Mammary microvascular endothelial cell (primary cell): ENCODE measurements around the gene NUDCD3. TPM values are rescaled to one million over a fixed set of nuclear protein-coding genes. Genes with fewer than 3 reads are reported as not detected.

Source experiments
- total RNA-seq: library from RNA; depleted of rRNA; stranded (reverse); fragments of >200 nt; gene quantifications from 2 replicates; pipeline ENCODE4 v1.2.3, GENCODE V29; 2015

The NUDCD3 gene
- total RNA-seq = 60.5 and 62.0 TPM in 2 replicates

GRCh38 chr7:44490351-44491200 lies at the start of gene NUDCD3:
NUDCD3 (minus strand) TSS chr7:44490658; CDS start chr7:44490600, 58 bp downstream.

Other genes starting within 250 kb of the NUDCD3 start
- 0.20 and 0.69 TPM in 2 replicates for gene CAMK2B, start 165.1 kb downstream of the NUDCD3 start, total RNA-seq
- not detected in 2 replicates for gene NPC1L1, start 50.7 kb upstream of the NUDCD3 start, total RNA-seq
- gene DDX56, start 83.2 kb upstream of the NUDCD3 start, total RNA-seq = 74.0 and 77.9 TPM in 2 replicates
- 97.1 and 97.9 TPM in 2 replicates for gene TMED4, start 91.6 kb upstream of the NUDCD3 start, total RNA-seq
- 102 and 109 TPM in 2 replicates for gene OGDH, start 116.0 kb upstream of the NUDCD3 start, total RNA-seq